Thymus (tissue), 11 donors: ENCODE results near the gene RTF2. TPM values are rescaled to one million over a fixed set of nuclear protein-coding genes. Genes with fewer than 3 reads are reported as not detected.

ENCODE experiments used
- DNase-seq, 9 donors: peaks; one replicate each; pipeline ENCODE4 v3.0.0-alpha.2; 2013; ENCODE audit warnings: low spot score in 9 of 9, low read depth in 6 of 9, missing footprints in 1 of 9
- H3K27ac ChIP-seq, 2 donors: one replicate each; pipeline ENCODE4 v1.5.1; 2013; ENCODE audit warnings: control low read depth in 1 of 2, low read depth in 1 of 2, low read length in 1 of 2, mild to moderate bottlenecking in 1 of 2, moderate library complexity in 1 of 2
- H3K27me3 ChIP-seq, 2 donors: one replicate each; pipeline ENCODE4 v1.5.1; 2013; ENCODE audit warnings: low read length in 1 of 2; ENCODE audit not compliant: control insufficient read depth in 2 of 2, insufficient read depth in 1 of 2
- H3K36me3 ChIP-seq, 2 donors: one replicate each; pipeline ENCODE4 v1.5.1; 2013; ENCODE audit warnings: low read length in 1 of 2, mild to moderate bottlenecking in 1 of 2, moderate library complexity in 1 of 2; ENCODE audit not compliant: control insufficient read depth in 2 of 2, insufficient read depth in 2 of 2
- H3K4me1 ChIP-seq, 2 donors: one replicate each; pipeline ENCODE4 v1.5.1; 2013; ENCODE audit warnings: low read length in 2 of 2; ENCODE audit not compliant: control insufficient read depth in 2 of 2, insufficient read depth in 2 of 2
- H3K4me3 ChIP-seq, 2 donors: one replicate each; pipeline ENCODE4 v1.5.1; 2013; ENCODE audit warnings: low read length in 2 of 2, control low read depth in 1 of 2, mild to moderate bottlenecking in 1 of 2
- H3K9me3 ChIP-seq, 2 donors: one replicate each; pipeline ENCODE4 v1.5.1; 2013; ENCODE audit warnings: low read length in 1 of 2, mild to moderate bottlenecking in 1 of 2; ENCODE audit not compliant: control insufficient read depth in 2 of 2, insufficient read depth in 1 of 2
- WGBS: extraction: QIAGEN DNeasy Blood & Tissue Kit; methylation state at CpG from one replicate; pipeline ENCODE4 v1.1.7; 2013; 5-methylcytosine and 5-hydroxymethylcytosine counted together
- polyA plus RNA-seq: library from polyadenylated mRNA; stranded (reverse); fragments of 200-250 nt; gene quantifications from one replicate; pipeline ENCODE4 v1.2.3, GENCODE V29; 2013
- total RNA-seq: library from RNA; stranded (reverse); fragments of 120-200 nt; gene quantifications from one replicate; pipeline ENCODE4 v1.2.4, GENCODE V29; 2013
- donor health status: healthy.

RTF2 gene
- total and polyA plus RNA-seq, 2 donors = 75.1 to 91.6 TPM

DNA sequence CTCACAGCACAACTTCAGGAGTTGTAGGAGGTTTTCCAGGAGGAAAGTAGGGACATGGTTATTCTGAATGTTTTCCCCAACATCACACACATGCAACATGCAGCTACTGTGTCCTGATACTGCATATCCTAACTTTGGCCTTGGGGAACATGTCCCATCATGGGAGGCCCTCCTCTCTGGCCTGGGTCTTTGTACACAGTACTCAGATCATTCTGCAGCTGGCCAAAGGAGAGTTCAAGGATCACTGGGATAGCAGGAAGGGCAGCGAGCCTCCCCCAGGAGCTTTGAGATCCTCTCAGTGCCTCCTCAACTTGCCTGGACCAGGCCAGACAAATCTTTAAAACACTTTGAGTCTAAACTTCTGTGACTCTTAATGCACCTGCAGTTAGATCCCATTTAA, 43.5 kb upstream of the RTF2 start:
- Histone ChIP-seq H3K4me1 (peaks cover 0 to 7% of the 10 kb centered on the region in 2 donors), H3K27ac (no peak overlapping the region), H3K36me3 (no peaks in the 10 kb centered on the region), H3K4me3 (no peak overlapping the region), H3K9me3 (no peaks in the 10 kb centered on the region), H3K27me3 (no peaks in the 10 kb centered on the region)
- DNase-seq = no peak
- WGBS = 94% methylated on average over 1 of the region's 1 CpG

- H3K4me3 ChIP-seq = no peak overlapping the region
- H3K27me3 ChIP-seq = no peaks in the 10 kb centered on the region
- no peak for DNase-seq
- WGBS = 97% methylated on average over 9 of the region's 9 CpGs
- no peak overlapping the region for H3K27ac ChIP-seq
- H3K9me3 ChIP-seq = no peaks in the 10 kb centered on the region
- H3K4me1 ChIP-seq = peaks cover 0 to 8% of the 10 kb centered on the region in 2 donors
- no peaks in the 10 kb centered on the region for H3K36me3 ChIP-seq
Observed at GRCh38 chr20:56426026-56426425, 42.4 kb upstream of the RTF2 start.

DNA sequence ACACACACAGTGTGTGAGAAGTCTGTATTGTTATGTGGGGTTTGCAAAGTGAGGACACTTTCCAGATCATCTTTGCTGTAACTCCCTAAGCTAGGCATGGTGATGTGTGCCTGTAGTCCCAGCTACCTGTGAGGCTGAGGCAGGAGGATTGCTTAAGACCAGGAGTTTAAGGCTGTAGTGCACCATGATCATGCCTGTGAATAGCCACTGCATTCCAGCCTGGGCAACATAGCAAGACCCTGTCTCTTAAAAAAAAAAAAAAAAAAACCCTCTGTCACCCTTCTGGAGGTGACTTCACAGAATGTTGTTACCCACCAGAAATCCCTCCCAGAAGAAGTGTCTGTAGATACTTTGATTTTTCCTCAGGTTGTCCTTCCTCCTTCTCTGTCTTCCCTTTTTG, 41.5 kb upstream of the RTF2 start:
- Histone ChIP-seq H3K4me3 (no peak overlapping the region), H3K4me1 (peaks cover 0 to 8% of the 10 kb centered on the region in 2 donors), H3K27ac (no peak overlapping the region), H3K9me3 (no peaks in the 10 kb centered on the region), H3K36me3 (no peaks in the 10 kb centered on the region), H3K27me3 (no peaks in the 10 kb centered on the region)
- no peak for DNase-seq

GRCh38 chr20:56427797-56428196, 40.6 kb upstream of the RTF2 start:
- 96% methylated on average over 4 of the region's 4 CpGs for WGBS
- H3K27ac ChIP-seq = no peak overlapping the region
- no peaks in the 10 kb centered on the region for H3K9me3 ChIP-seq
- DNase-seq = no peak
- no peaks in the 10 kb centered on the region for H3K36me3 ChIP-seq
- H3K27me3 ChIP-seq = no peaks in the 10 kb centered on the region
- H3K4me3 ChIP-seq = no peak overlapping the region
- H3K4me1 ChIP-seq = peaks cover 0 to 4% of the 10 kb centered on the region in 2 donors

DNA sequence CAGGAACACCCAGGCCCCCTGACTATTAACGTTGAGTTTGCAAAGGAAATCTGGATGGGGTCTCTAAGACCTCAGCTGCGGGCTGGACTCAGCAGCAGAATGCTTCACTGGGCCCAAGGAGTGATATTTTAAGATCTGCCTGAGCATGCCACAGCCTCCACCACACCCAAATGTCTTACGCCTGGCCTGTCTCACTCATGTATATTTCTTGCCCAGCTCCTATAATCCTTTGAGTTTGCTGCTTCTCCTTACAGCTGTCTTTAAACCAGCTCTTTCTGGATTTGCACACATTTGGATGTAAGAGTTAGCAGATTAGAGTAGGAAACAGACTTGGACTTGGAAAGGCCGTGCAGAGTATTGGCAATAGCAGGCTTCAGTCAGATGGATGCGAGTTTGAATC, 40.0 kb upstream of the RTF2 start:
- Histone ChIP-seq H3K27me3 (no peaks in the 10 kb centered on the region), H3K27ac (no peak overlapping the region), H3K36me3 (no peaks in the 10 kb centered on the region), H3K4me3 (no peak overlapping the region), H3K9me3 (no peaks in the 10 kb centered on the region), H3K4me1 (peaks cover 0 to 2% of the 10 kb centered on the region in 2 donors)
- WGBS = 89% methylated on average over 5 of the region's 5 CpGs
- DNase-seq = no peak

DNA sequence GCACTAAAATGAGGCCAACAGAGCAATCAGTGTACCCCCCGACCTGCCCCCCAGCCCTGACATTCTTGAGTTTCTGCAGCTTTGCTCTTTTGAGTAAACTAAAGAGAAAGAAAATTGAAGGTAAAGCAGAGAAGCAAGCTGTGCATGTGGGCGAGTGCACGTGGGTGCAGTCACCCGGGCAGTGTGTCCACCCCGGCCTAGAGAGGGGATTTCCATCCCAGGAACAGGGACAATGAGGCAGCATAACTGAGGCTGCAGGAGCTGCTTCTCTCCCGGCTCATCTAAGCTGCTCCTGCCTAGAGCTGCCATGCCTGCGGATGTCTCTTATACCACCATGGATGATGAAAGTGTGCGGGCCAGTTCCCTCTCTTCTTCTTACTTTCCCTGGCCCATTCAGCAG, 39.5 kb upstream of the RTF2 start:
- Histone ChIP-seq H3K4me3 (no peak overlapping the region), H3K4me1 (peaks cover 0 to 2% of the 10 kb centered on the region in 2 donors), H3K36me3 (no peaks in the 10 kb centered on the region), H3K9me3 (no peaks in the 10 kb centered on the region), H3K27ac (no peak overlapping the region), H3K27me3 (no peaks in the 10 kb centered on the region)
- no peak for DNase-seq
- 96% methylated on average over 8 of the region's 8 CpGs for WGBS

- Histone ChIP-seq H3K27me3 (no peaks in the 10 kb centered on the region), H3K36me3 (no peaks in the 10 kb centered on the region), H3K27ac (no peak overlapping the region), H3K4me3 (no peak overlapping the region), H3K4me1 (peaks cover 0 to 2% of the 10 kb centered on the region in 2 donors), H3K9me3 (no peaks in the 10 kb centered on the region)
- DNase-seq = no peak
- WGBS = 81% methylated on average over 6 of the region's 6 CpGs
Observed at GRCh38 chr20:56429502-56429901, 38.9 kb upstream of the RTF2 start.

- Histone ChIP-seq H3K9me3 (no peaks in the 10 kb centered on the region), H3K36me3 (no peaks in the 10 kb centered on the region), H3K27me3 (no peaks in the 10 kb centered on the region), H3K4me3 (no peak overlapping the region), H3K4me1 (peaks cover 0 to 2% of the 10 kb centered on the region in 2 donors), H3K27ac (no peak overlapping the region)
- no peak for DNase-seq
- WGBS = 60% methylated on average over 4 of the region's 4 CpGs
Observed at GRCh38 chr20:56429941-56430340, 38.5 kb upstream of the RTF2 start.

DNA sequence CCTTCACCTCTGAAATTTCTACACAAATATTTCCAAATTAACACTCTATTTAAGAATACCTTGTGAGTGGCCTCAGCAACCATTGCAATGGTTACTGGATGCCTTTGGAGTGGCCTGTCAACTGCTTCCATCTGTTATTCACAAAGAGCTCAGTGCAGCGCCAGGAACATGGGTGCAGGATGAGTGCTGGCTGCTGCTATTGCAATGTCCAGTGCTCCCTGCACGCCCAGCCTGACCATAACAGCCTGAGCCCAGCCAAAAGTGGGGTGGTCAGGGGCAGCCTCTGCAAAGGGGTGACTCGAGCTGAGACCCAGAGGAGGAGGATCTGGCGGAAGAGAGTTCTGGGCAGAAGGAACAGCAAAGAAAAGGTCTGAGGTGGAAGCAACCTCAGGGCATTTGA, 38.0 kb upstream of the RTF2 start:
- WGBS = 90% methylated on average over 4 of the region's 4 CpGs
- H3K27ac ChIP-seq = no peak overlapping the region
- H3K4me3 ChIP-seq = no peak overlapping the region
- H3K36me3 ChIP-seq = no peaks in the 10 kb centered on the region
- H3K27me3 ChIP-seq = no peaks in the 10 kb centered on the region
- no peaks in the 10 kb centered on the region for H3K9me3 ChIP-seq
- peaks cover 0 to 2% of the 10 kb centered on the region in 2 donors for H3K4me1 ChIP-seq
- DNase-seq = no peak

GRCh38 chr20:56430957-56431356, 37.5 kb upstream of the RTF2 start:
- no peak for DNase-seq
- no peak overlapping the region for H3K27ac ChIP-seq
- H3K27me3 ChIP-seq = no peaks in the 10 kb centered on the region
- H3K9me3 ChIP-seq = no peaks in the 10 kb centered on the region
- peaks cover 0 to 2% of the 10 kb centered on the region in 2 donors for H3K4me1 ChIP-seq
- H3K4me3 ChIP-seq = no peak overlapping the region
- 98% methylated on average over 1 of the region's 1 CpG for WGBS
- H3K36me3 ChIP-seq = no peaks in the 10 kb centered on the region
